Keratinocyte (primary cell): Measurements from ENCODE around the gene TRIM14. TPM values are rescaled to one million over a fixed set of nuclear protein-coding genes. Genes with fewer than 3 reads are reported as not detected.

ENCODE experiments used
- DNase-seq: peaks from one replicate; pipeline ENCODE4 v3.0.0-alpha.2; 2011; ENCODE audit warnings: low read depth, missing footprints, low spot score
- FAIRE-seq: peaks from 2 replicates; lab custom pipeline; 2011; peaks lifted over from hg19 to GRCh38; lab: Jason Lieb, UNC
- H2AFZ ChIP-seq: 2 replicates; pipeline ENCODE4 v1.6.0; 2012; ENCODE audit warnings: low read length, control low read depth, inconsistent platforms; ENCODE audit not compliant: control insufficient read depth
- H3K27ac ChIP-seq: 2 replicates; pipeline ENCODE4 v1.5.1; 2011; ENCODE audit warnings: low read length; ENCODE audit not compliant: control insufficient read depth, insufficient read depth
- H3K27me3 ChIP-seq: 3 replicates; pipeline ENCODE4 v1.6.0; 2011; ENCODE audit warnings: low read length; ENCODE audit not compliant: control insufficient read depth, insufficient read depth; ENCODE audit errors: extremely low read depth
- H3K36me3 ChIP-seq, 2 experiments: 2 replicates in 1 of 2; 3 replicates in 1 of 2; pipeline ENCODE4 v1.5.1; 2011; ENCODE audit warnings: low read length in 2 of 2, mild to moderate bottlenecking in 1 of 2; ENCODE audit not compliant: control insufficient read depth in 2 of 2, insufficient read depth in 2 of 2; ENCODE audit errors: extremely low read depth in 1 of 2
- H3K4me1 ChIP-seq: 3 replicates; pipeline ENCODE4 v1.5.1; 2011; ENCODE audit warnings: low read length; ENCODE audit not compliant: control insufficient read depth, insufficient read depth; ENCODE audit errors: extremely low read depth
- H3K4me2 ChIP-seq: 3 replicates; pipeline ENCODE4 v1.6.0; 2011; ENCODE audit warnings: low read depth, low read length; ENCODE audit not compliant: control insufficient read depth, insufficient read depth; ENCODE audit errors: extremely low read depth
- H3K4me3 ChIP-seq, 3 experiments: fragments of 200-600 bp in 1 of 3; sonication (generic) in 1 of 3; 2 replicates in 2 of 3; 3 replicates in 1 of 3; pipeline ENCODE4 v1.5.1; 2011 to 2016; ENCODE audit warnings: low read length in 3 of 3, mild to moderate bottlenecking in 3 of 3, control low read depth in 2 of 3, inconsistent platforms in 1 of 3, low read depth in 1 of 3, mixed read lengths in 1 of 3, mixed run types in 1 of 3, moderate library complexity in 1 of 3; ENCODE audit not compliant: control insufficient read depth in 2 of 3, insufficient read depth in 2 of 3; ENCODE audit errors: extremely low read depth in 1 of 3
- H3K79me2 ChIP-seq: 2 replicates; pipeline ENCODE4 v1.6.0; 2012; ENCODE audit warnings: low read length; ENCODE audit not compliant: control insufficient read depth, insufficient read depth
- H3K9ac ChIP-seq: 3 replicates; pipeline ENCODE4 v1.6.0; 2011; ENCODE audit warnings: low read length; ENCODE audit not compliant: control insufficient read depth, insufficient read depth; ENCODE audit errors: extremely low read depth
- H3K9me1 ChIP-seq: 3 replicates; pipeline ENCODE4 v1.6.0; 2011; ENCODE audit warnings: low read length; ENCODE audit not compliant: control insufficient read depth, insufficient read depth; ENCODE audit errors: extremely low read depth
- H3K9me3 ChIP-seq: 2 replicates; pipeline ENCODE4 v1.5.1; 2012; ENCODE audit warnings: low read depth, low read length; ENCODE audit not compliant: control insufficient read depth
- H4K20me1 ChIP-seq: 3 replicates; pipeline ENCODE4 v1.6.0; 2011; ENCODE audit warnings: low read length; ENCODE audit not compliant: control insufficient read depth, insufficient read depth; ENCODE audit errors: extremely low read depth
- CTCF ChIP-seq, 3 experiments: IDR thresholded peaks in 1 of 3; conservative IDR thresholded peaks in 1 of 3; optimal IDR thresholded peaks in 1 of 3; 2 replicates in 2 of 3; 3 replicates in 1 of 3; pipeline versions ENCODE3 to v1.5.1; 2011; ENCODE audit warnings: low read length in 3 of 3, mild to moderate bottlenecking in 3 of 3, moderate library complexity in 2 of 3, control low read depth in 1 of 3, inconsistent platforms in 1 of 3; ENCODE audit not compliant: insufficient read depth in 2 of 3; ENCODE audit errors: extremely low read depth in 1 of 3
- EZH2 ChIP-seq: IDR thresholded peaks from one replicate; pipeline ENCODE4 v1.6.1; 2012; ENCODE audit warnings: inconsistent platforms, mild to moderate bottlenecking, low read length, moderate library complexity
- dilution Hi-C: fragments of 300-500 bp; cut with MboI; formaldehyde crosslinking; loops from one replicate; pipeline ENCODE4 v1.7.0; 2020; ENCODE audit warnings: low sequenced_read_pairs; ENCODE audit not compliant: extremely low pct_ligation_motif_present
- polyA plus RNA-seq, 5 experiments: library from polyadenylated mRNA; depleted of rRNA in 3 of 5; stranded (reverse) in 3 of 5; stranded (forward) in 1 of 5; unstranded in 1 of 5; fragments of >200 nt; gene quantifications; 1 replicate in 1 of 5; 2 replicates in 3 of 5; 3 replicates in 1 of 5; pipeline versions ENCODE4 v1.2.1 to v1.2.3, GENCODE V29; 2011 to 2012; ENCODE audit warnings: missing spikeins in 2 of 5, low read depth in 1 of 5, low replicate concordance in 1 of 5

TRIM14 gene
- polyA plus RNA-seq, 1 donor (not counting 4 experiments of a cell fraction or from before 2014, with no cell fraction given) = 22.1 TPM

DNA sequence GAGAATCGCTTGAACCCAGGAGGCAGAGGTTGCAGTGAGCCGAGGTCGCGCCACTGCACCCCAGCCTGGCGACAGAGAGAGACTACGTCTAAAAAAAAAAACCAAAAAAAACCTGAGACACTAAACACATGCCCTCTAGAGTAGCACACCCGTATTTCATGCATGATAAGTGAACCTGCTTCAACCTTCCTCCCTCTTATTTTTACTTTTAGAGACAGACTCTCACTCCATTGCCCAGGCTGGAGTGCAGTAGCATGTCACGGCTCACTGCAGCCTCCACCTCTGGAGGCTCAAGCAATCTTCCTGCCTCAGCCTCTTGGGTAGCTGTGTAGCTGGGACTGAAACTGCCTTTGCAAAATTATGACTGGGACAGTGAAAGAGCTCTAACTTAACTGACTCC is 80.1 kb downstream of the TRIM14 start:
- FAIRE-seq = no peak
- no peak overlapping the region for H2AFZ ChIP-seq
- no peaks in the 10 kb centered on the region for H3K9me1 ChIP-seq
- H3K79me2 ChIP-seq = no peaks in the 10 kb centered on the region
- H3K36me3 ChIP-seq = no peaks in the 10 kb centered on the region
- no peaks in the 10 kb centered on the region for H4K20me1 ChIP-seq
- H3K9me3 ChIP-seq = no peaks in the 10 kb centered on the region
- TF ChIP-seq CTCF (optimal IDR thresholded peaks at IDR 0.05 in 1 of 3, IDR thresholded peaks at IDR 0.05 in 1 of 3, conservative IDR thresholded peaks at IDR 0.05 in 1 of 3; ENCODE audit: extremely low read depth in 1 of 3, insufficient read depth in 2 of 3, low read length in 3 of 3) = no peak
- no peak for TF ChIP-seq EZH2
- dilution Hi-C loops = no loop called here
- no peak overlapping the region for H3K4me2 ChIP-seq
- H3K4me3 ChIP-seq = no peak overlapping the region
- H3K4me1 ChIP-seq = peaks cover 8% of the 10 kb centered on the region
- no peak overlapping the region for H3K27ac ChIP-seq
- no peak for DNase-seq
- no peaks in the 10 kb centered on the region for H3K27me3 ChIP-seq
- no peak overlapping the region for H3K9ac ChIP-seq

GRCh38 chr9:98037357-98037756 is 81.7 kb downstream of the TRIM14 start:
- Histone ChIP-seq H3K79me2 (no peaks in the 10 kb centered on the region), H2AFZ (no peak overlapping the region), H3K4me2 (no peak overlapping the region), H3K4me1 (peaks cover 8% of the 10 kb centered on the region), H3K9me3 (no peaks in the 10 kb centered on the region), H3K27me3 (no peaks in the 10 kb centered on the region), H3K36me3 (no peaks in the 10 kb centered on the region), H3K27ac (no peak overlapping the region), H3K4me3 (no peak overlapping the region), H4K20me1 (no peaks in the 10 kb centered on the region), H3K9ac (no peak overlapping the region), H3K9me1 (no peaks in the 10 kb centered on the region)
- FAIRE-seq (no peak), DNase-seq (no peak)
- TF ChIP-seq CTCF (optimal IDR thresholded peaks at IDR 0.05 in 1 of 3, IDR thresholded peaks at IDR 0.05 in 1 of 3, conservative IDR thresholded peaks at IDR 0.05 in 1 of 3; ENCODE audit: extremely low read depth in 1 of 3, insufficient read depth in 2 of 3, low read length in 3 of 3) (no peak), EZH2 (no peak)
- dilution Hi-C loops = no loop called here
